Activated naive CD4-positive, alpha-beta T cell treated with anti-CD3 and anti-CD28 coated beads, Interleukin-2, amount 50 U/mL, for 24 hours (primary cell): ENCODE measurements around the gene CARD6.
A peak's percentile ranks its signal among the peaks of the same experiment; 100 is the strongest.
"Not testable (repeated sequence)": the region's sequence is repeated elsewhere in the genome, so short reads cannot be mapped to it uniquely, and the experiment has no call there.

Experiments used
- H3K27ac Mint-ChIP-seq: one replicate; pipeline ENCODE4 v1.8.0; 2021; ENCODE audit warnings: mild to moderate bottlenecking, mixed read lengths
- H3K27me3 Mint-ChIP-seq: one replicate; pipeline ENCODE4 v1.8.0; 2021; ENCODE audit warnings: mixed read lengths
- H3K36me3 Mint-ChIP-seq: one replicate; pipeline ENCODE4 v1.8.0; 2021; ENCODE audit warnings: mixed read lengths
- H3K4me1 Mint-ChIP-seq: one replicate; pipeline ENCODE4 v1.8.0; 2021; ENCODE audit warnings: mixed read lengths
- H3K4me3 Mint-ChIP-seq: one replicate; pipeline ENCODE4 v1.8.0; 2021; ENCODE audit warnings: mild to moderate bottlenecking, mixed read lengths
- H3K9me3 Mint-ChIP-seq: one replicate; pipeline ENCODE4 v1.8.0; 2021; ENCODE audit warnings: mixed read lengths

CARD6 gene, protein sequence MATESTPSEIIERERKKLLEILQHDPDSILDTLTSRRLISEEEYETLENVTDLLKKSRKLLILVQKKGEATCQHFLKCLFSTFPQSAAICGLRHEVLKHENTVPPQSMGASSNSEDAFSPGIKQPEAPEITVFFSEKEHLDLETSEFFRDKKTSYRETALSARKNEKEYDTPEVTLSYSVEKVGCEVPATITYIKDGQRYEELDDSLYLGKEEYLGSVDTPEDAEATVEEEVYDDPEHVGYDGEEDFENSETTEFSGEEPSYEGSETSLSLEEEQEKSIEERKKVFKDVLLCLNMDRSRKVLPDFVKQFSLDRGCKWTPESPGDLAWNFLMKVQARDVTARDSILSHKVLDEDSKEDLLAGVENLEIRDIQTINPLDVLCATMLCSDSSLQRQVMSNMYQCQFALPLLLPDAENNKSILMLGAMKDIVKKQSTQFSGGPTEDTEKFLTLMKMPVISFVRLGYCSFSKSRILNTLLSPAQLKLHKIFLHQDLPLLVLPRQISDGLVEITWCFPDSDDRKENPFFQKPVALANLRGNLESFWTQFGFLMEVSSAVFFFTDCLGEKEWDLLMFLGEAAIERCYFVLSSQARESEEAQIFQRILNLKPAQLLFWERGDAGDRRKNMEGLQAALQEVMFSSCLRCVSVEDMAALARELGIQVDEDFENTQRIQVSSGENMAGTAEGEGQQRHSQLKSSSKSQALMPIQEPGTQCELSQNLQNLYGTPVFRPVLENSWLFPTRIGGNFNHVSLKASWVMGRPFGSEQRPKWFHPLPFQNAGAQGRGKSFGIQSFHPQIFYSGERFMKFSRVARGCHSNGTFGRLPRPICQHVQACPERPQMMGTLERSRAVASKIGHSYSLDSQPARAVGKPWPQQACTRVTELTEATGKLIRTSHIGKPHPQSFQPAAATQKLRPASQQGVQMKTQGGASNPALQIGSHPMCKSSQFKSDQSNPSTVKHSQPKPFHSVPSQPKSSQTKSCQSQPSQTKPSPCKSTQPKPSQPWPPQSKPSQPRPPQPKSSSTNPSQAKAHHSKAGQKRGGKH

DNA sequence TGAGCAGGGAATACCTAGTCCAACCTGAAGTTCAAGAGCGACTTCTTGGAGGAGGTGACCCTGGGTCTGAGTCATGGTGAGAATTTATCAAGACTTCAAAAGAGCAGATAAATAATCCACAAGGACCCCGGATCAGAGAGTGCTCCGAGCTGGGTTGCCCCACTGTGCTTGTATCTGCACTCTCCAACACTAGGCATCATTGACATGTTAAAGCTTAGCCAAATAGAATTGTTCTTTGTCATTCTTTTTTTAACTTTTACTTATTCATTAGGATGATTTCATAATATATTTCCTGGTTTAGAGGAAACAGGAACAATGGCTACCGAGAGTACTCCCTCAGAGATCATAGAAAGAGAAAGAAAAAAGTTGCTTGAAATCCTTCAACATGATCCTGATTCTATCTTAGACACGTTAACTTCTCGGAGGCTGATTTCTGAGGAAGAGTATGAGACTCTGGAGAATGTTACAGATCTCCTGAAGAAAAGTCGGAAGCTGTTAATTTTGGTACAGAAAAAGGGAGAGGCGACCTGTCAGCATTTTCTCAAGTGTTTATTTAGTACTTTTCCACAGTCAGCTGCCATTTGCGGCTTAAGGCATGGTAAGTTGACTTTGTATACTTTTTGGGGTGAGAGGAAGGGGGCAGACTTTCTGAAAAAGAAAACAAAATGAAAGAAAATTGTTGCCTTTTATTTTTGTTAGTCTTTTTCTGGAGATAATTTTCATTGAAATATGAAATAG lies at the start of gene CARD6:
Gene CARD6 (plus strand): TSS at position 300 of the 738 bp plus-strand sequence. CDS start 16 bp downstream, at position 316.
- Mint-ChIP-seq H3K4me3 (peak within 1 kb of the TSS; percentile 89), H3K27me3 (no peaks in the 10 kb centered on the region), H3K4me1 (peaks cover 11% of the 10 kb centered on the region), H3K9me3 (no peaks in the 10 kb centered on the region), H3K36me3 (peaks cover 6% of the 10 kb centered on the region), H3K27ac (peak within 1 kb of the TSS; percentile 97)

DNA sequence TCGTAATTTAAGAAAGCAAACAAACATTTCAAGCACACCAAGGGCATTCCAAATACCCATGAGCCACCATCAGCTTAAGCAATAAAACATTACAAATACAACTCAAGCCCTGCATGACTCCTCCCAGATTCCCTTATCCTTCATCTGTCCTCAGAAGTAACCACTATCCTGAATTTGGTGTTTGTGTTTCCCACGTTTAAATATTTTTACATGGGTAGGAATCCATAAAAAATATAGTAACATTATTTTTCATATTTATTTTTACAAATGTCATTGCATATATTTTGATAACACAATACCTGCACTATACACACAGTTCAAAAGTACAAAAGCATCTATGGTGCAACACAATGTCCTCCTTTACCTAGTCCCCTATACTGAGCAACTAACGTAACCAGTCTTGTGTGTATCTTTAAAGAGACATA lies 49.4 kb upstream of the CARD6 start:
- H3K36me3 Mint-ChIP-seq, result peaks cover 18% of the 10 kb centered on the region

DNA sequence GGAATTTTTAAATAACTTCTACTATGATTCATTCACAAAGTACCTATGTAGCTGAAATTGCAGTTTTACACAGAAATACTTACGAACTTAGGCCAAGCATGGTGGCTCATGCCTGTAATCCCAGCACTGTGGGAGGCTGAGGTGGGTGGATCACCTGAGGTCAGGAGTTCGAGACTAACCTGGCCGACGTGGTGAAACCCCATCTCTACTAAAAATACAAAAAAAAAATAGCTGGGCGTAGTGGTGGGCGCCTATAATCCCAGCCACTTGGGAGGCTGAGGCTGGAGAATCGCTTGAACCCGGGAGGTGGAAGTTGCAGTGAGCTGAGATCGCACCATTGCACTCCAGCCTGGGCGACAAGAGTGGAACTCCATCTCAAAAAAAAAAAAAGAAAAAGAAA lies 48.5 kb upstream of the CARD6 start:
- Mint-ChIP-seq H3K4me1 (peaks cover 87% of the 10 kb centered on the region), H3K36me3 (peaks cover 16% of the 10 kb centered on the region)
- not testable (repeated sequence) for H3K9me3 Mint-ChIP-seq, H3K27ac Mint-ChIP-seq, H3K27me3 Mint-ChIP-seq, H3K4me3 Mint-ChIP-seq

More for the DNA sequence above, 49.4 kb upstream of the CARD6 start:
- H3K9me3 Mint-ChIP-seq, result no peaks in the 10 kb centered on the region
- H3K4me3 Mint-ChIP-seq, result no peak overlapping the region
- H3K4me1 Mint-ChIP-seq, result peaks cover 87% of the 10 kb centered on the region
- H3K27ac Mint-ChIP-seq, result no peak overlapping the region
- no peaks in the 10 kb centered on the region for H3K27me3 Mint-ChIP-seq

DNA sequence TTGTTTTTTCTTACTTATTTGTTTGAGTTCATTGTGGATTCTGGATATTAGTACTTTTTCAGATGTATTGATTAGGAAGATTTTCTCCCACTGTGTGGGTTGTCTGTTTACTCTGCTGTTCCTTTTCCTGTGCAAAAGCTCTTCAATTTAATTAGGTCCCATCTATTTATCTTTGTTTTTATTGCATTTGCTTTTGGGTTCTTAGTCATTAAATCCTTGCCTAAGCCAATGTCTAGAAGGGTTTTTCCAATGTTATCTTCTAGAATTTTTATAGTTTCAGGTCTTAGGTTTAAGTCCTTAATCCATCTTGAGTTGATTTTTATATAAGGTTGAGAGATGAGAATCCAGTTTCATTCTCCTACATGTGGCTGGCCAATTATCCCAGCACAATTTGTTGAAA lies 46.8 kb upstream of the CARD6 start:
- not testable (repeated sequence) for H3K27me3 Mint-ChIP-seq, H3K9me3 Mint-ChIP-seq
- H3K27ac Mint-ChIP-seq, result peak overlapping the region; percentile 30
- peaks cover 83% of the 10 kb centered on the region for H3K4me1 Mint-ChIP-seq
- H3K36me3 Mint-ChIP-seq, result peaks cover 12% of the 10 kb centered on the region
- peak overlapping the region; percentile 43 for H3K4me3 Mint-ChIP-seq

DNA sequence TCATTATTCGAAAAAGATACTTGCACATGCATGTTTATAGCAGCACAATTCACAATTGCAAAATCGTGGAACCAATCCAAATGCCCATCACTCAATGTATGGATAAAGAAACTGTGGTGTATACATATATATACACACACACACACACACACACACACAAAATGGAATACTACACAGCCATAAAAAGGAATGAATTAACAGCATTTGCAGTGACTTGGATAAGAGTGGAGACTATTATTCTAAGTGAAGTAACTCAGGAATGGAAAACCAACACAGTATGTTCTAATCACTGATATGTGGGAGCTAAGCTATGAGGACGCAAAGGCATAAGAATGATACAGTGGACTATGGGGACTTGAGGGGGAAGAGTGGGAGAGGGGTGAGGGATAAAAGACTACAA lies 46.3 kb upstream of the CARD6 start:
- peaks cover 12% of the 10 kb centered on the region for H3K36me3 Mint-ChIP-seq
- H3K27me3 Mint-ChIP-seq, H3K9me3 Mint-ChIP-seq, H3K27ac Mint-ChIP-seq, H3K4me3 Mint-ChIP-seq: not testable (repeated sequence)
- peaks cover 80% of the 10 kb centered on the region for H3K4me1 Mint-ChIP-seq

DNA sequence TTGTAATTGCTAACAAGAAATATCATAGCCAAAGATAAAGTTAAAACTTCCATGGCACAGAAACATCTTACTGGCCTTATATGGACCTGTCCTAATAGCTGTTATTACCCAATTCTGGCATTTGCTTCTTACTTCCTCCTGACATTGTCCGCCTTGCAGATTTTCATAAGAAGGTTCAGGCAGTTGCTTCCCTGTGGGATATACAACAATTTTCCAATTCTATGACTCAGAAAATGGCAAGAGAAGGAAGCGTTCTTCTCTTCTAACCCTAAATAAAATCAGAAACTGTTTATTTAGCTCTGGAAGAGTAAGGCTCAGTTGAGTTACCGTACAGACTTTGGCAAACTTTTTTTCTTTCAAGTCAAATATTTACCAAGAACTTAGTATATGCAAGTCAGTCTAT lies 44.7 kb upstream of the CARD6 start:
- Mint-ChIP-seq H3K27ac (no peak overlapping the region), H3K4me1 (peaks cover 64% of the 10 kb centered on the region)

DNA sequence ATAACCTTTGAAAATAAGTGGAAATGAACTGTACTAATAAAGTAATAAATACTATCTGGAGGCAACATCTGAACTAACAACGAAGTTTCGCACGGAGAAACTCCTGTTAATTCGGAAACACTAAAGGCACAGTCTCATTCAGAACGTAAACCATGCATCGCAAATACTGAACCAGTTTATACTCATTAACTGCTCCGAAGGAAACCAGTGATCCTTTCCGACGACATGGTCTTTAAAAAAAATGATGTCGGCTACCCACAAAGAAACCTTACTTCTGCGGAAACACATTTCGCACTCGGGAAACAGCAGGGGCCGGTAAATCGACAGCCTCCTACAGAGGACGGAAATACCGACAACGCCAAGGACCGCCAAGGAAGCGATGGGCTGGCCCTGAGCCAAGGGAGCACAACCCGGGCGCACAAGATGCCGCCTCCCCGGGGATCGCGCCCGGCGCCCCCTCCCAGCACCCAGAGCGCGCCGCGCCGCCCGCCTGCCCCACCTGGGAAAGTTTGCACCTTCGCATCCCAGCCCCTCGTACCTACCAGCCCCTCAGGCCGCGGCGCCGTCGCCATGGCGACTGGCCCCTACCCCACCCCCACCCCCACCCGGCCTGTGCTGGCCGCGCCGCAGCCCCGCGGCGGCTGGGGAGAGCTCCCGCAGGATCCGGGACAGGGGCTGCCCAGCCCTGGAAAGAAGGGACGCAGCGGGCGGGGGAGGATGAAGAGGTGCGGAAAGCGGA lies 43.7 kb upstream of the CARD6 start:
- Mint-ChIP-seq H3K4me1 (peaks cover 56% of the 10 kb centered on the region), H3K27ac (peak overlapping the region; percentile 89), H3K9me3 (no peaks in the 10 kb centered on the region), H3K27me3 (no peaks in the 10 kb centered on the region), H3K36me3 (peaks cover 12% of the 10 kb centered on the region), H3K4me3 (peak overlapping the region; percentile 91)

More for the DNA sequence above, 44.7 kb upstream of the CARD6 start:
- no peaks in the 10 kb centered on the region for H3K27me3 Mint-ChIP-seq
- no peaks in the 10 kb centered on the region for H3K9me3 Mint-ChIP-seq
- peak overlapping the region; percentile 91 for H3K4me3 Mint-ChIP-seq
- peaks cover 12% of the 10 kb centered on the region for H3K36me3 Mint-ChIP-seq

DNA sequence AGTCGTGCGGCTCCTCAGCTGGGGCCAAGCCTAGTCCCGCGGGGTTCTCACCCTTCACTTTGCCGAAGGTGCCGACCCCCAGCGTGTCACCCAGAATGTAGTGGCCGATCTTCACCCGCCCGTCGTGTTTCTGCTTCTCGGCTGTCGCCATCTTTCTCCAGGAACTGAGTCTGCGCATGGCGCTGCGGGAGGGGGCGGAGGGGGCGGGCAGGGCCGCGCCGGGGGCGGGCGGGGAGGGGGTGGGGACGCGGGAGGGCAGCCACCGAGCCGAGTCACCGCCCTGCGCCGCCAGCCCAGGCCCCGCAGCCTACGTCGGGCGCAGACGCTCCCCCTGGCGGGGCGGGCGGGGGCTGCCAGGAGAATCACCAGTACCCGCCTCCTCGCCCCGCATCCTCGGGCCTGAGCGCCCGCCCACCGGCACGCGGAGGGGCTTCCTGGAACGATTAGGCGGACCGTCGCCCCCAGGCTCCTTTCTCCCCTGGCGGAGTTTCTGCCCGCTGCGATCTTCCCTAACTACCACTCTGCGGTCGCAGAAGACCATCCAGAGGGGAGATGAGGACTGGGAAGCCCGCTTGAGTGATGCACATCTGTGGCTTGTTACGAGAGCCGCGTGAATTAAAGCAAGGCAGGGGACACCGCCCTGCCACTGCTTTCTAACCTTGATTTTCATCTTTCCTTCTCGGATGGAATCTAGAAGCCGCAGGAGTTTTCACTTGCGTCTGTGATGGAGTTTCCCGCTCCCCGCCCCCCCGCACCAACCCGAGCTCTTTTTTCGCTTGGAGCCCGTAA lies 43.0 kb upstream of the CARD6 start, which contains the start of gene PRKAA1:
Gene PRKAA1 (minus strand): TSS at position 363 of the 789 bp plus-strand sequence. CDS start 185 bp downstream, at position 178.
- no peaks in the 10 kb centered on the region for H3K27me3 Mint-ChIP-seq
- peaks cover 12% of the 10 kb centered on the region for H3K36me3 Mint-ChIP-seq
- peak within 1 kb of the TSS; percentile 91 for H3K4me3 Mint-ChIP-seq
- peaks cover 52% of the 10 kb centered on the region for H3K4me1 Mint-ChIP-seq
- no peaks in the 10 kb centered on the region for H3K9me3 Mint-ChIP-seq
- peak within 1 kb of the TSS; percentile 89 for H3K27ac Mint-ChIP-seq

DNA sequence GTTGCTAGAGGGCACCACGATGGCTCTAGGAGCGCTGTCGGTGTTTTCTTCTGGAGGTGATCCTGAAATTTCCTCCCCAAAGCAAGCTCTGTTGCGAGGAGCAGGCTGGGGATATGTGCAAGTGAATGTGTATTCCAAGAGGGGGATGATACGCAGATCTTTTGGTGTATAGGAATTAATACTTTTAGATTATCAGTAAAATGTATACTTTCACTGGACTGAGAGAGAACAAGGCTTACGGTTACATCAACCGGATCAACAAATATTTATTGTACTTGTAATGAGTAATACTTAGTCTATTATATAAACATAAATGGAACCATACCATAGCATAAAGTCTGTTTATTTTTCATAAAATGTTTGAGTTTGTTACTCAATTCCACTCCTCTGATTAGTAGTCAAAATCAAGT lies 42.4 kb upstream of the CARD6 start:
- Mint-ChIP-seq H3K4me3 (peak overlapping the region; percentile 80), H3K4me1 (peaks cover 46% of the 10 kb centered on the region), H3K27ac (peak overlapping the region; percentile 89), H3K9me3 (no peaks in the 10 kb centered on the region), H3K36me3 (peaks cover 10% of the 10 kb centered on the region), H3K27me3 (no peaks in the 10 kb centered on the region)

DNA sequence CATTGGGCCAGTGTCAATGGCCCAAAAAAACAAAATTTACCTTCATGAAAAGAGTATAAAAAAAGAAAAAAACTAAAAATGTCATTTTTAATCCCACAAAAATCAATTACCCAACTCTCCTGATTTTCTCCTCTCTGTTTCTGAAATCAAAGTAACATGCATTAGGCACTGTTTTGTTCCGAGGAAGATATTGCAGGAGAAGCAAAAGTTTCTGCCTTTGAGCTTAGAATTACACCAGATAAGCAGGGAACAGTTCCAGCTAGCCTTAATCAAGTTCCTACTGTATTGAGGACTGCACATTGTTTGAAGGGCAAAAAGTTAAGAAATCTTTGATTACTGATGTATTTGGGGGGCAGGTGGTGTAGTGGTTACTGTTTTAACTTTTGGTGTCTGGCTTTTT lies 41.9 kb upstream of the CARD6 start:
- Mint-ChIP-seq H3K4me1 (peaks cover 42% of the 10 kb centered on the region), H3K36me3 (peaks cover 7% of the 10 kb centered on the region), H3K27me3 (no peaks in the 10 kb centered on the region), H3K4me3 (peak overlapping the region; percentile 80), H3K9me3 (no peaks in the 10 kb centered on the region), H3K27ac (no peak overlapping the region)

DNA sequence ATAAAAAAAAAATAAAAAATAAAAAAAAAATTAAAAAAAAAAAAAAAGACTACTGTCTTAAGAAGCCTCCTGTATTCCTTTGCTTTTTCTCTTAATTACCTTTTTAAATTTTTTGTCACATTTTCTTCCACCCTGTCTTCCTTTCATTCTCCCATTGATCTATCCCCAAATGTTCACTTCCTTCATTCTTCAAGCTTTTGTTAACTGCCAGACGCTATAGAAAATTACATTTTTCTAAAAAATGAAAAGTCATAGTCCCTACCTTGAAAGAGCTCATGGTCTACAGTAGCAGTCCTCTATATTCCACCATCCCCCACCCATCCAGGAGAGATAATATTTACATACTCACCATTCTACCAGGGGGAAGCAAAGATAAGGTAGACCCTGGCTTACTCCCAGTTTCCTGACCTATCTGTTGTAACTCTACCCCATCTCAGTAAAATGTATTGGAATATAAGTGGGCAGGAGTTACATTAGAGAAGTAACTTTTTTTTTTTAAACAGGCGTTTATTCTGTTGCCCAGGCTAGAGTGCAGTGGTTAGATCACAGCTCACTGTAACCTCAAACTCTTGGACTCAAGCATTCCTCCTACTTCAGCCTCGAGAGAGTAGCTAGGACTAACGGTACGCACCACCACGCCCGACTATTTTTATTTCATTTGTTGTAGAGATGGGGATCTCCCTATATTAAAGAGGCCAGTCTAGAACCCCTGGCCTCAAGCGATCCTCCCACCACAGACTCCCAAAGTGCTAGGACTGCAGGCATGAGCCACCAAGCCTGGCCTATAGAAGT lies 39.2 kb upstream of the CARD6 start:
- no peaks in the 10 kb centered on the region for H3K9me3 Mint-ChIP-seq
- H3K4me1 Mint-ChIP-seq, result peaks cover 15% of the 10 kb centered on the region
- H3K36me3 Mint-ChIP-seq, result no peaks in the 10 kb centered on the region
- H3K4me3 Mint-ChIP-seq, result no peak overlapping the region
- H3K27ac Mint-ChIP-seq, result no peak overlapping the region
- no peaks in the 10 kb centered on the region for H3K27me3 Mint-ChIP-seq

DNA sequence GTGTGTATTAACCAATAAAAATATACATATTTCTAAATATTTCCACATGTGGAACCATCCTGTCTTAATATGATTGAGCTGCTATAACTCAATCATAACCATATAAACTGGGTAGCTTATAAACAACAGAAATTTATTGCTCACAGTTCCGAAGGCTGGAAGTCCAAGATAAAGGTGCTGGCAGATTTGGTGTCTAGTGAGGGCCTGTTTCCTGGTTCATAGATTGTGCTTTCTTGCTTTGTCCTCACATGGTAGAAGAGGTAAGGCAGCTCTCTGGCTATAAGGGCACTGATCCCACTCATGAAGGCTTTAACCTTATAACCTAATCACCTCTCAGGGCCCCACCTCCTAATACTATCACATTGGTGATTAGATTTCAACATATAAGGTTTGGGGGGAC lies 29.0 kb upstream of the CARD6 start:
- H3K4me1 Mint-ChIP-seq, result no peaks in the 10 kb centered on the region
- no peak overlapping the region for H3K4me3 Mint-ChIP-seq
- no peaks in the 10 kb centered on the region for H3K27me3 Mint-ChIP-seq
- no peak overlapping the region for H3K27ac Mint-ChIP-seq
- H3K9me3 Mint-ChIP-seq, result no peaks in the 10 kb centered on the region
- no peaks in the 10 kb centered on the region for H3K36me3 Mint-ChIP-seq

DNA sequence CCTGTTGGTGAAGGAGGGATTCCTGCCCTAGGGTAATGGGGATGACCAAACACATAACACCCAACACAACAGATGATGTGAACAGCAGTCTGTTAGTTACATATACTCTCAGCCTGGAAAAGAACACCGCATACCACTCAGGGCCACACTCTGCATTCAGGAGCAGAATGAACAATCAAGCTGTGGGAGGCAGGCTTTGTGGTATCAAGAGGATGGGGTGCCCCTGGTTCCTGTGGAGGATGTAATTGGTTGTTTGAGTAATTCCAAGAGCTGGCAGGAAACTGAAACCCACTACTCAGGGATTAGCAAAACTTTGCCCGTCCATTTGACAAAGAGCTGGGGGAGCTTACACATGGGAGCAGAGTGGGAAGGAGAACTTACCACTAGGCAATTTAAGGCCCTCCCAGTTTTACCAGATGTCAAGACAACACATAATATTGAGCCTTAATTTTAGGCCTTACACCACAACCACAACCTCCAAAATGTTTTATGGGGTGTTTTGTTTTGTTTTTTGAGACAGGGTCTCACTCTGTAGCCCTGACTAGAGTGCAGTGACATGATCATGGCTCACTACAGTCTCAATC lies 27.4 kb upstream of the CARD6 start:
- Mint-ChIP-seq H3K36me3 (no peaks in the 10 kb centered on the region), H3K27ac (no peak overlapping the region), H3K4me3 (no peak overlapping the region), H3K4me1 (no peaks in the 10 kb centered on the region), H3K9me3 (no peaks in the 10 kb centered on the region), H3K27me3 (no peaks in the 10 kb centered on the region)
